ENCODE results near the gene RNU6-9. TPM values are rescaled to one million over a fixed set of nuclear protein-coding genes. Genes with fewer than 3 reads are reported as not detected.

Gene RNU6-9
- polyA plus RNA-seq, 1 experiment = not detected

DNA sequence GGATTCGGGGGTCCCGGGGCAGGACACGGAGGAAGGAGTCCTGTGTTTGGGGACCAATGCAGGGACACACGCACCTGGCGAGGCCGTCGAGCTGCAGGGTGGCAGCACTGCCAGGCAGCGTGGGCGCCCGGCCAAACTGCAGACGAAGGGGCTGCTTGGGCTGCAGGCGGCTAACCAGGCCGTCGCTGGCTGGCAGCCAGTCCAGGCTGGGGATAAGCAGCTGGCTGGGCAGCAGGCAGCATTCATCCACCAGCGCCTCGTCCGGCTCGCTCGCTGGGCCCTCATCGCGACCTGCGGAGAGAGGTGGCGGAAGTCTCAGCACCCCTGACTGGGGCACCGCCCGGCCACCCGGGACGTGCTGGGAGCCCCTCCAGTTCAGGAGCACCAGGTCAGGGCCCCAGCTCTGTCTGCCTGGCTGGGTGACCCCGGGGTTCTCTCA lies 22.3 kb upstream of the RNU6-9 start:
- no peak overlapping the region for H3K4me3 ChIP-seq (ENCODE audit: low read depth, low read length)
- H3K27ac ChIP-seq (ENCODE audit: low read depth, low read length) = no peak overlapping the region
- POLR2A ChIA-PET = interaction anchor here (0.5 kb wide), 1 partner anchor 113 kb away, joined by 4 read pairs; the partner anchor contains the start of gene WDR18

GRCh38 chr19:871446-872265 lies 21.6 kb upstream of the RNU6-9 start:
- ChIA-PET CTCF (no interaction called here), POLR2A (interaction anchor here (0.5 kb wide), 1 partner anchor 113 kb away, joined by 4 read pairs; the partner anchor contains the start of gene WDR18)
- DNase-seq (ENCODE audit: low read depth, low spot score) = no peak
- no peaks in the 10 kb centered on the region for H3K27me3 ChIP-seq (ENCODE audit: control insufficient read depth, insufficient read depth, low read length)
- H3K4me3 ChIP-seq (ENCODE audit: low read depth, low read length) = no peak overlapping the region
- TF ChIP-seq, protein P1, sequence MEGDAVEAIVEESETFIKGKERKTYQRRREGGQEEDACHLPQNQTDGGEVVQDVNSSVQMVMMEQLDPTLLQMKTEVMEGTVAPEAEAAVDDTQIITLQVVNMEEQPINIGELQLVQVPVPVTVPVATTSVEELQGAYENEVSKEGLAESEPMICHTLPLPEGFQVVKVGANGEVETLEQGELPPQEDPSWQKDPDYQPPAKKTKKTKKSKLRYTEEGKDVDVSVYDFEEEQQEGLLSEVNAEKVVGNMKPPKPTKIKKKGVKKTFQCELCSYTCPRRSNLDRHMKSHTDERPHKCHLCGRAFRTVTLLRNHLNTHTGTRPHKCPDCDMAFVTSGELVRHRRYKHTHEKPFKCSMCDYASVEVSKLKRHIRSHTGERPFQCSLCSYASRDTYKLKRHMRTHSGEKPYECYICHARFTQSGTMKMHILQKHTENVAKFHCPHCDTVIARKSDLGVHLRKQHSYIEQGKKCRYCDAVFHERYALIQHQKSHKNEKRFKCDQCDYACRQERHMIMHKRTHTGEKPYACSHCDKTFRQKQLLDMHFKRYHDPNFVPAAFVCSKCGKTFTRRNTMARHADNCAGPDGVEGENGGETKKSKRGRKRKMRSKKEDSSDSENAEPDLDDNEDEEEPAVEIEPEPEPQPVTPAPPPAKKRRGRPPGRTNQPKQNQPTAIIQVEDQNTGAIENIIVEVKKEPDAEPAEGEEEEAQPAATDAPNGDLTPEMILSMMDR (IDR thresholded peaks at IDR 0.05; ENCODE audit: low read depth, low read length) = no peak
- peaks cover 9% of the 10 kb centered on the region; the same call in 1 of the 2 replicates for H3K9me3 ChIP-seq (ENCODE audit: control insufficient read depth, insufficient read depth, low read length)
- no peak overlapping the region for H3K27ac ChIP-seq (ENCODE audit: low read depth, low read length)

More for the DNA sequence above, 22.3 kb upstream of the RNU6-9 start:
- TF ChIP-seq, protein P1 (IDR thresholded peaks at IDR 0.05; ENCODE audit: low read depth, low read length) = no peak
- DNase-seq (ENCODE audit: low read depth, low spot score) = no peak
- no peaks in the 10 kb centered on the region for H3K27me3 ChIP-seq (ENCODE audit: control insufficient read depth, insufficient read depth, low read length)
- H3K9me3 ChIP-seq (ENCODE audit: control insufficient read depth, insufficient read depth, low read length) = peaks cover 9% of the 10 kb centered on the region; the same call in 1 of the 2 replicates
- CTCF ChIA-PET = no interaction called here

DNA sequence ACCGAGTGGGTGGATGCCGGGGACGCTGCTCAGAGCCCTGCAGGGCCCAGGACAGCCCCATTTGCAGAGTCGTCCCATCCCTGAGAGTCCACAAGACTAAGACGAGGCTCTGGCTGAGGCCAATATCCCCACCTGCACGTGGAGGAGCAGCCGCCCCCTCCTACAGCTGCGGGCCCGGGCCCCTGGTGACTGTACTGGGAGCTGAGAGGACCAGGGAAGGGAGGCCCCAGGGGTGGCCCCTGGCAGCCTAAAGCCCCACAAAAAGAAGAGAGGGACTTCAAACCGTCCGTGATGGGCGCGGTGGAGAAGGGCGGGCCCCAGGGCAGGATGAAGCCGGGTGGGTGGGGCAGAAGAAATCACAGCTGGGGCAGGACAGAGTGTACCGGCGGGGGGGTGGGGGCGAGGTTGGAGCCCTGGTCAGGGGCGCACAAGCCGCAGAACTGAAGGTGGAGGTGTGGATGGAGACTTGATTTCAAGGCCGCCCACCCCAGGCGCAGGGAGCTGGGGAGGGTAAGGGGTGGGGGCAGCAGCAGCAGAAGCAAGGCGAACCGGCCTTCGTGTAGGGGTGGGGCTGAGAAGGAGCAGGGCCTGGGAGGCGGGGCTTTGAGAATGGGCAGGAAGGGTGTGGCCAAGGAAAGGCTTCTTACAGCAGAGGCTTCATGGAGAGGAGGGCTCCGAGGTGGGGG lies 20.9 kb upstream of the RNU6-9 start:
- TF ChIP-seq, protein P1 (IDR thresholded peaks at IDR 0.05; ENCODE audit: low read depth, low read length) = no peak
- DNase-seq (ENCODE audit: low read depth, low spot score) = no peak
- H3K27ac ChIP-seq (ENCODE audit: low read depth, low read length) = no peak overlapping the region
- ChIA-PET POLR2A (no interaction called here), CTCF (no interaction called here)
- no peak overlapping the region for H3K4me3 ChIP-seq (ENCODE audit: low read depth, low read length)
- no peaks in the 10 kb centered on the region for H3K27me3 ChIP-seq (ENCODE audit: control insufficient read depth, insufficient read depth, low read length)
- peaks cover 9% of the 10 kb centered on the region; the same call in 1 of the 2 replicates for H3K9me3 ChIP-seq (ENCODE audit: control insufficient read depth, insufficient read depth, low read length)

- TF ChIP-seq, protein P1 (IDR thresholded peaks at IDR 0.05; ENCODE audit: low read depth, low read length) = no peak
- Histone ChIP-seq H3K27ac (ENCODE audit: low read depth, low read length) (no peak overlapping the region), H3K27me3 (ENCODE audit: control insufficient read depth, insufficient read depth, low read length) (no peaks in the 10 kb centered on the region), H3K4me3 (ENCODE audit: low read depth, low read length) (no peak overlapping the region), H3K9me3 (ENCODE audit: control insufficient read depth, insufficient read depth, low read length) (peaks cover 9% of the 10 kb centered on the region; the same call in 1 of the 2 replicates)
- CTCF ChIA-PET = no interaction called here
- no peak for DNase-seq (ENCODE audit: low read depth, low spot score)
- POLR2A ChIA-PET = no interaction called here
Measured at GRCh38 chr19:873084-873483, 20.2 kb upstream of the RNU6-9 start.

Measured in AG04450 (cell line).